ENCODE results near the gene ICAM1.
"Not testable (repeated sequence)": the region's sequence is repeated elsewhere in the genome, so short reads cannot be mapped to it uniquely, and the experiment has no call there.

ICAM1 gene, protein sequence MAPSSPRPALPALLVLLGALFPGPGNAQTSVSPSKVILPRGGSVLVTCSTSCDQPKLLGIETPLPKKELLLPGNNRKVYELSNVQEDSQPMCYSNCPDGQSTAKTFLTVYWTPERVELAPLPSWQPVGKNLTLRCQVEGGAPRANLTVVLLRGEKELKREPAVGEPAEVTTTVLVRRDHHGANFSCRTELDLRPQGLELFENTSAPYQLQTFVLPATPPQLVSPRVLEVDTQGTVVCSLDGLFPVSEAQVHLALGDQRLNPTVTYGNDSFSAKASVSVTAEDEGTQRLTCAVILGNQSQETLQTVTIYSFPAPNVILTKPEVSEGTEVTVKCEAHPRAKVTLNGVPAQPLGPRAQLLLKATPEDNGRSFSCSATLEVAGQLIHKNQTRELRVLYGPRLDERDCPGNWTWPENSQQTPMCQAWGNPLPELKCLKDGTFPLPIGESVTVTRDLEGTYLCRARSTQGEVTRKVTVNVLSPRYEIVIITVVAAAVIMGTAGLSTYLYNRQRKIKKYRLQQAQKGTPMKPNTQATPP

DNA sequence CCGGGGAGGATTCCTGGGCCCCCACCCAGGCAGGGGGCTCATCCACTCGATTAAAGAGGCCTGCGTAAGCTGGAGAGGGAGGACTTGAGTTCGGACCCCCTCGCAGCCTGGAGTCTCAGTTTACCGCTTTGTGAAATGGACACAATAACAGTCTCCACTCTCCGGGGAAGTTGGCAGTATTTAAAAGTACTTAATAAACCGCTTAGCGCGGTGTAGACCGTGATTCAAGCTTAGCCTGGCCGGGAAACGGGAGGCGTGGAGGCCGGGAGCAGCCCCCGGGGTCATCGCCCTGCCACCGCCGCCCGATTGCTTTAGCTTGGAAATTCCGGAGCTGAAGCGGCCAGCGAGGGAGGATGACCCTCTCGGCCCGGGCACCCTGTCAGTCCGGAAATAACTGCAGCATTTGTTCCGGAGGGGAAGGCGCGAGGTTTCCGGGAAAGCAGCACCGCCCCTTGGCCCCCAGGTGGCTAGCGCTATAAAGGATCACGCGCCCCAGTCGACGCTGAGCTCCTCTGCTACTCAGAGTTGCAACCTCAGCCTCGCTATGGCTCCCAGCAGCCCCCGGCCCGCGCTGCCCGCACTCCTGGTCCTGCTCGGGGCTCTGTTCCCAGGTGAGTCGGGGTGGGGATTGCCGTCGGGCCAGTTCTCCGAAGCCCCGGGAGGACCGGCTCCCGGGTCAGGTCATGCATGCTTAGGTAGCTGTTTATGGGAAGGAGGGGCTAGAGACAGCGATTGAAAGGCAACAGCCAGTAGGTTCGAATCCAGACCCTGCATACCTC lies at the start of gene ICAM1:
ICAM1 (plus strand) TSS at position 505 of the 779 bp plus-strand sequence; CDS start at position 545, 40 bp downstream.
- DNase-seq, result peak; percentile 5

DNA sequence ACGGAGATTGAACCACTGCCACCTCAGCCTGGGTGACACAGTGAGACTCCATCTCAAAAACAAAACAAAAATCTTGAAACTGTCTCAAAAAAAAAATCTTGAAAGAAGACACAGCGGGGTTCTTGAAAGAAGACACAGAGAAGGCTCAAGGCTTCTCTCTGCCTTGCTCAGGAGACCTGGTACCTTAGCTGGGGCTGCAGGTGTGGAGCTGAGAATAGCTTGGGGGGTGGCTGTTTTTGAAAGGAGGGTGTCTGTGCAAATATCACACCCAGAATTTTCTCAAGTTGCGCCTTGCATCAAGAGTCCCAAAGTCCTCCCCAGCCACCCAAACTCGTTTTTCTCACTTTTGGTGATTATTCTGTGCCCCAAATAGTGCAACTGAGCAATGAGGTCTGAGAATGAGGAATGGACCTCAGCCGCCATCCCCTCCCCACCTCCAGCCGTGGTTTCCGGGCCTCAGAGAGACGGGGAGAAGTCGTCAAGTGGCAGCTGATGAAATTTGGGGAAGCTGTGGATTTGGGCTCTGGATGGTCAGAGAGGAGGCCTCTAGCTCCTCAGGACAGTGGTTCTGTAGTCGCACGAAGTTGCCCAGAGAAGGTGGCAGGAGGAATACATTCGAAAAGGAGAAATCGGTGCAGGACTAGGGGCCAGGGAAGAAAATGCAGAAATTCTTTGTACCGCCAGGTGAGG lies 48.6 kb upstream of the ICAM1 start:
- no peak for DNase-seq

DNA sequence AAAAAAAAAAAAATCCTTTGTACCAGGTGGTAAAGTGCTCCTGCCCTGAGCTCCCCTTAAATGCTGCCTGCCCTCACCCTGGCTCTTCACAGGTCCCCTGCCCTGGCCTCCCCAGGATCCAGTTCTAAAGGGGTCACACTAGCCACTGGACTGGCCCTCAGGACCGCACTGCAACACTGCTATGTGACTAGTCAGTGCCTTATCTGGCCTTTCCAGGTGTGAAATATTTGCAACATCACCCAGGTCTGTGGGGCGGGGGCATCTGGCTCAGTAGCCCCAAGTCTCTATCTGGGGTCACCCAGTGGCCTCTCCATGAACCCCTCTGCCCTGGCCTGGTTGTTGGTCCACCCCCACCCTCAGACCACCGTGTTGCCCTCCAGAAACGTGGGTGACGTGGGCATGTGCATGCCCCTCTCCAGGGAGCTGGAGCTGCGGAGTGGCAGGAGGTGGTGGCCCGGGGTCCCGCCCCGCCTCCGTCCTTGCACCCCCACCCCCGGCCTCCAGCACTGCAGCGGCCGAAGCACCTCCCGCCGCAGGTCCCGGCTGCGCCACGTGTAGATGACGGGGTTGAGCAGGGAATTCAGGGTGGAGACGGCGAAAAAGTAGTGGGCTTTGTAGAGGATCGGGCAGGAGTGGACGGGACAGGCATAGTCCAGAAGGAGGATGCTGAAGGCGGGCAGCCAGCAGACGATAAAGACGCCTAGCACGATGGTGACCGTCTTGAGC lies 47.3 kb upstream of the ICAM1 start:
- DNase-seq, result no peak

DNA sequence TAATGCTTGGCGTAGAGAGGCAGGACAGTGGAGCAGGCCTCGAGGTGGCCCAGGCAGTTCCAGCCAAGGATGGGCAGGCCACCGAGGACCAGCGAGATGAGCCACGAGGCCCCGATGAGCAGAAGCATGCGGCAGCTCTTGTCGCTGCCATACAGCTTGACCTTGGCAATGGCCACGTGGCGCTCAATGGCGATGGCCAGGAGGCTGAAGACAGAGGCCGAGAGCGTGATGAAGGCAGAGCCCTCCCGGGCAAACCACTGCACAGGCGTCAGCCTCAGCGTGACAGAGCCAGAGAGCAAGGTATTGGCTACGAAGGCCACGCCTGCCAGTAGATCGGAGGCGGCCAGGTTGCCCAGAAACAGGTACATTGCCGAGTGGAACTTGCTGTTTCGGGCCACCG lies 46.6 kb upstream of the ICAM1 start:
- no peak for DNase-seq

DNA sequence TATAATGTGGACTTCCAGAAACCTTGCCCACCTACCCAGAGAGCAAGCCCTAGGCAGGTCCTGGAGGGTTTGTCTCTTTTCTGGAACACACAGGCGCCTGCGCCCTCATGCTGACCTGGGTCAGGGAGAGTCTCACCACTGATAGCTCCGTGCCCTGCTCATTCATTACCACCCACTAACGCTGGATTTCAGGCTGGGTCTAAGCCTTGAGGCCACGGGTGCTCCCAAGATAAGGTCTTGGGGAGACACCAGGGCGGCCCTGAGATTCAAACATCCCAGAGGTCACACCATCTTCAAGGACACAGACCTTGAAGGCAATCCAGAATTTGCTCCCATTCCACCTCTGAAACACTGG lies 44.9 kb upstream of the ICAM1 start:
- DNase-seq, result no peak

DNA sequence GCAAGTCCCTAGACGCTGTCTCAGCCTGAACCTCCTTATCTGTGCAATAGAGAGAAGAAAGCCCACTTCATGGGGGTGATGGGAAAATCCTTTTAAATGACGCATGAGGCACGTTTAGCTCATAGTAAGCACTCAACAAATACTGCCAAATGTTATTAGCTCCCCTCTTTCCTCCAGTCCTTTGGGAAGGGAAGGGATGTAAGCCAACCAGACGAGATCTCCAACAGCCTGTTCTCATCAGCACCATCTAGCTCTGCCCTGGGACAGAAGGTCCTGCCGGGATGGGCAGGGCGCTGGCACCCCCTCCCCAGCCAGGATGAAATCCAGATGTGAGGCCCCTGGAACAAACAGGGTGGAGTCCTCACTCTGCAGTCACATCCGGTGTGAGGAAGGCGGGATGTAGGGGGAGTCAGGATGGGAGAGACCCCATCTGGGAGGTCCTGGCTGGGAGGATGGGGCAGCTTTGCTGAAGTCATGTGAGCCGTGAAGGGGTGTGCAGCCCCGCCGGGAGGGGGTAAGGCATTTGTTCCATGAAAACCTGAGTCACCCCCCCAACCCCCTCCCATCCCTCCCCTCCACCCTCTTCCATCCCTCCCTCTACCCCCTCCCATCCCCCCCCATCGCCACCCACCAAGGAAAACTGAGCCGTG lies 44.4 kb upstream of the ICAM1 start:
- DNase-seq, result no peak

DNA sequence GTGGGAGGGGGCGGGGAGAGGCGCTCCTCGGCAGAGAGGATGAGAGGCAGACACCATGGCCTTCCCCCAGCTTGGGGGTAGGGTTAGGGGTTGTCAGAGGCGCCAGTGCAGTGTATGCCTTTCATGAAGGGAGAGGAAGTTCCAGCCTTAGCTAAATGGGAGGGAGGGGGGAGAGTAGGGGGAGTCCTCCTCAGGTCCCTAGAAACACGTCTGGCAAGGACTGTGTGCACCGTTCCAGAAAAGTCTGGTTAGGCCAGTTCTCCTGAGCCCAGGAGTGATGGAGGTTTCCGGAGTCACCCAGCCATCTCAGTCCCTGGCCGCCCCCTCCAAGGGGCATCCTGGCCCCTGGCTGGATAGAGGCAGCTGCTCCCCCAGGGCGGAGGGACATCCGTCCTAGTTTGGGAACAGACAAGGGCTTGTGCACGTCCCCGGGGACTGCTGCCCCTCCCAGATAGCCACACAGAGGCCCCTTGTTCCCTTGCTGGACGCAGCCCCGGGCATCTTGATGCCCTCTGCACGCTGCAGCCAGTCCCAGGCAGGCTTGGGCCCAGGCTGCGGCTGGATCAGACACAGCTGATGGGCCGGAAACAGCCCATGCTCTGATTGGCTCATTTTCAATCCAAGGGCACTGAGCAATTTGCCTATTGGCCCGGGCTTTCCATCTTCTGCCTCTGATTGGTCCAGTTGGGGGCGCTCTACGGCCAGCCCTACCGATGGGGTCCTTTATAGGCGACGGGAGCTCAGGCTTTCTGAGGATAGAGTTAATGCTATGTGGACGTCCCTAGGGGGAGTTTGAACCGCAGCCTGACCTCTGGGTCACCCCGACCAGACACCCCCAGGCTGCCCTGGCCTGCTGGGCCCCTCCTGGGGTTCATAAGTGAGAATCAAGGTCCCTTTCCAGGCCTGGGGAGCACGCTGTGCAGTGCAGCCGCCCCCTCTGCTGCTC lies 43.6 kb upstream of the ICAM1 start:
- no peak for DNase-seq

DNA sequence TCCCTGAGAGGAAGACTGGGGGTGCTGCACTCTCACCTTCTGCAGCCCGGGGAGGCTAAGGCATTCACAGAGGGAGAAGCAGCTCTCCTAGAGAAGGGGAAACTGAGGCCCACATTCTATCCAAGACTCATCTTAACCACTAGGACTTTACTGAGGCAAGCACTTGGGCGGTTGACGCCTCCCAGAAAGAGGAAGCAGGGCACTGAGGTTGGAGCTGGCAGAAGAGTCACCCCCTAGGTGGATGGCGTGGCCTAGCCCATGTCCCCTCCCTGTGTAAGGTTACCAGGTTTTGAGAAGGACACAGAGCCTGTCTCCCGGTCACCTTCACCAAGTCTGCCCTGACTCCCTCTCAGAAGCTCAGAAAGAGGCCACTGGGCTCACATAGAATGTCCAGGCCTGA lies 42.5 kb upstream of the ICAM1 start:
- DNase-seq, result no peak

DNA sequence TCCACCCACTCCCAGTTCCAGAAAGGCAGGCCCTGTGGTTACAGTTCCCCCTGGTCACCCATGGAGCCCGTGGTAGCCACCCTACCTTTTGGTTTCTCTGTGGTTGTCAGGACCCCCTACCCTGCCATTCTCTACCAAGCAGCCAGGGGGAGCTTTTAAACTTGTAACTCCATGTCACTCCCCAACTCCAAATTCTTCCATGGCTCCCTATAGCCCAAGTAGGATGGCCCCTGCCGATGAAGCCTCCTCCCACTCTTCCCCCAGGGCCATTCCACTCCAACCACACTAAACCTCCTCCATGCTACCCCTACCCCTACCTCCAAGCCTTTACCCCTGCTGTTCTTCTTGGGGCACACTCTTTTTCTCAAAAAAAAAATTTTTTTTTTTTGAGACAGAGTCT lies 42.0 kb upstream of the ICAM1 start:
- DNase-seq, result peak; percentile 41

DNA sequence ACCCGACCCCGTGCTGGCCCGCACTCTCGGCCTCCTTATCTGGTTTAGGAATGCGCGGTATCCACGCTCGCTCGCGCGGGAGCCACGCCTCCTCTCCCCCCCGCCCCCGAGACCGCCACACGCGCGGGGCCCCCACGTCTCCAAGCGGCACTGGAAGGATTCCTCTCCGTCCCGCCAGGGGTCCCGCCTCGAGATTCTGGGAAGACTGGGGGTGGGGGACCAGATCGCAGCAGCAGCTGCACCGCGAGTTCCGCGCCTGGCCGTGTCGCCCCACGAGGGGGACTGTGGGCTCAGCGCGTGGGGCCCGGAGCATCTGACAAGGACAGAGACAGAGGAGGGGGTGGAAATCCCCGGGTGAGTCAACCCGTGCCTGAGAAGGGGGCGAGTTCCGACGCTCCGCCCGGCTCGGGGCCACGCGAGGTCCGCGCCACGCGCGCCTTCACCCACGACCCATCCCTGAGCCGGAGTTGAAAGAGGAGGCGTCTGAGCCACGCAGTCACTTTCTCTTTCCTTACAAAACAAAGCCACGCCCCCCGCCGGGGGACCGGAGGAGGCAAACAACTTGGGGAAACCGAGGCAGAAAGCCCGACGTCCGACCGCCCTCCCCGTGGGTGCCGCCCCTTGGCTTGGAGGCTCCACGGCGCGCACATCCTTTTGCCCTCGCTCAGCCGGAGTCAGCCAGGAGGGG lies 40.6 kb upstream of the ICAM1 start:
- DNase-seq, result no peak

DNA sequence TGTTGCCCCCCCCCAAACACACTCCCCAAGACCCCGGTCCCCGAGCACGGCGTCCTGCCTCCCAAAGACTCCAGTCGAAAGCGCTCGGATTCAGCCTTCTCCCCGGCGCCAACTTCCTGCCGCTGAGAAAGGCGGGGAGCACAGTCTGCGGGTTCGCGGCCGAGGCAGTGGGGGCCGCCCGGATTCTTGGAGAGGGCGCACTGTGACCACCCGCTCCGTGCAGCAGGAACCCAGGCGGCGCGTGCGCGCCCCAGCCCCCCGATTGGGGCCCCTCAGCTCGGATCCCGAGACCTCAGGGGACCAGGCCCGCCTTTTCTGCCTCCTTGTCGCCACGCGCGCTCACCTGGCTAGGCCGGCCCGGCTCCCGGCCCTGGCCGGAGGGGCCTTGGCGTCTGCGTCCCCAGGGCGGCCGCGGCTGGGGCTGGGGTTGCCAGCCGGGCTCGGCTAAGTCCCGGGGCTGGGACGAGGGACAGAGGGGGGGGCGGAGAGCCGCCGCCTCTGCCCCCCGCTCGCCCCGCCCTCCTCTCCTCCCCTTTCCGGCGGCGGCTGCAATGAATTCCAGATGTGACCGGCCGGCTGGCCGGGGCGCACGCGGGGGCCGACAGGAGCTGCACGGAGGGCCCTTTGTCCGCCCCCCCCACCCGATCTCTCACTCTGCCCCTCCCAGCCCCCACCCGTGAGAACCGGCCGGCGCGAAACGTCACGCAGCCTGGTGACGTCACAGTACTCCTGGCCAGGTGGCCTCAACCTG lies 39.9 kb upstream of the ICAM1 start, which contains the start of gene S1PR2:
S1PR2 (minus strand) TSS at position 471 of the 751 bp plus-strand sequence. CDS start 6,426 bp downstream, outside the sequence.
- peak; percentile 65 for DNase-seq

DNA sequence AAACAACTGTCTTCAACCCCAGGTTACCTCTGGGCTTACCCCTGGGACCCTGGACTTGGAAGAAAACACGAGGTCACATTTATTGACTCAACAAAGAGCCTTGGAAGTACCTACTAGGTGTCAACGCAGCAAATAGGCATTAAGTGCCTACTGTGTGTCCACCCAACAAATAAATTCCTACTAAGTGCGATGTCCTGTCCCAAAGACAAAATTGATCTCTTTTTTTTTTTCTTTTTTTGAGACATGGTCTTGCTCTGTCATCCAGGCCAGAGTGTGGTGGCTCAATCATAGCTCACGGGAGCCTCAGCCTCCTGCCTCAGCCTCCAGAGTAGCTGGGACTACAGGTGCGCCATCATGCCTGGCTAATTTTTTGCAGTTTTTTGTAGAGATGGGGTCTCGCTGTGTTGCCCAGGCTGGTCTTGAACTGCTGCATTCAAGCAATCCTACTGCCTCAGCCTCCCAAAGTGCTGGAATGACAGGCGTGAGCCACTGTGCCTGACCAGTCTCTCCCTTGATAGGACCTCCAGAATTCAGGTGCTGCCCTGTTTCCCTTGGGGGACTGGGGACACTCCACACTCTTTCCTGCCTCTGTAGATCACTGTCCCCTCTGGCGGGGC lies 39.2 kb upstream of the ICAM1 start:
- no peak for DNase-seq

DNA sequence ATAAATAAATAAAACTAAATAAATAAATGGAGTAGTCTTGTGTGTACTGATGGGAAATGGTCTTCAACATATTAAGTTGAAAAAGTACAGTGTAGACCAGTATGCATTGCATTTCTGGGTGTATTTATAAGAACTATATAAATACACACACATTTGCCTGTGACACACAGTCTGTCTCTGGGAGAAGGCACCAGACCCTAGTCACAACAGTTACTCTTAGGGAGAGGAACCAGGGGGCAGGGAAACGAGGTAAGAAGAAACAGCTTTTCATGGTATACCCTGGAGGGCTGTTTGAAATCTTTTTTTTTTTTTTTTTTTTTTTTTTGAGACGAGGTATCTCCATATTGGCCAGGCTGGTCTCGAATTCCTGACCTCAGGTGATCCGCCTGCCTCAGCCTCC lies 37.0 kb upstream of the ICAM1 start:
- DNase-seq, result no peak

DNA sequence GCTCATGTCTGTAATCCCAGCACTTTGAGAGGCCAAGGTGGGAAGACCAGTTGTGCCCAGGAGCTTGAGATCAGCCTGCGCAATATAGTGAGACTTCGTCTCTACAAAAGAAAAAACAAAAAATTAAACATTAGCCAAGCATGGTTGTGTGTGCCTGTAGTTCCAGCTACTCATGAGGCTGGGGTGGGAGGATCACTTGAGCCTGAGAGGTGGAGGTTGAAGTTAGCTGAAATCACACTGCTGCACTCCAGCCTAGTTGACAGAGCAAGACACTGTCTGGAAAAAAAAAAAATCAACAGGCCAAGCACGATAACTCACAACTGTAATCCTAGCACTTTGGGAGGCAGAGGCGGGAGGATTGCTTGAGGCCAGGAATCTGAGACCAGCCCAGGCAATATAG lies 35.9 kb upstream of the ICAM1 start:
- DNase-seq, result no peak

DNA sequence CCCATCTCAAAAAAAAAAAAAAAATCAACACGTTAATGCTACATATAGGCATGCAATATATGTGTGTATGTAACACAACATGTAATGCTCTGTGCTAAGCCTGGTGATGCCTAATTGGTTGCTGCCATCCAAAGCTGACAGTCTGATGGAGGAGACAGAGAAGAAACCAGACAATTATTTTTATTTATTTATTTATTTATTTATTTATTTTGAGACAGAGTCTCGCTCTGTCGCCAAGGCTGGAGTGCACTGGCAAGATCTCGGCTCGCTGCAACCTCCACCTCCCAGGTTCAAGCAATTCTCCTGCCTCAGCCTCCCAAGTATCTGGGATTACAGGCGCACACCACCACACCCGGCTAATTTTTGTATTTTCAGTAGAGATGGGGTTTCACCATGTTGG lies 35.5 kb upstream of the ICAM1 start:
- not testable (repeated sequence) for DNase-seq

DNA sequence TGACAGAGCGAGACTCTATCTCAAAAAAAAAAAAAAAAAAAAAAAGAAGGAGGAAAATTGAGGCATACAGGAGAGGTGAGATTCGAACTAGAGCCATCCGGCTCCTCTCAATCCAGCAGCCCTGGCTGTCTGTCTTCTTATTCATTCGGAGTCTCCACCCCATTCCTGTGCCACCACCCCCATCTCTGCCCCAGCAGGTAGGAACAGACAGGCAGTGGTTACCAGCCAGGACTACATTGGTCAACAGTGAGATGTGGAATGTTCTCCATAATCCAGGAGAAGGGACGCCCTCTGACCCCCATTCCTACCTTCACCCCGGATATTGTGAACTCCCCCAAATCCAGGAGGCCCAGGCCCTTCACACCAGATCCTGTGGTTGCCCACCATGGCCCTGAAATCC lies 33.2 kb upstream of the ICAM1 start:
- DNase-seq, result peak; percentile 27

DNA sequence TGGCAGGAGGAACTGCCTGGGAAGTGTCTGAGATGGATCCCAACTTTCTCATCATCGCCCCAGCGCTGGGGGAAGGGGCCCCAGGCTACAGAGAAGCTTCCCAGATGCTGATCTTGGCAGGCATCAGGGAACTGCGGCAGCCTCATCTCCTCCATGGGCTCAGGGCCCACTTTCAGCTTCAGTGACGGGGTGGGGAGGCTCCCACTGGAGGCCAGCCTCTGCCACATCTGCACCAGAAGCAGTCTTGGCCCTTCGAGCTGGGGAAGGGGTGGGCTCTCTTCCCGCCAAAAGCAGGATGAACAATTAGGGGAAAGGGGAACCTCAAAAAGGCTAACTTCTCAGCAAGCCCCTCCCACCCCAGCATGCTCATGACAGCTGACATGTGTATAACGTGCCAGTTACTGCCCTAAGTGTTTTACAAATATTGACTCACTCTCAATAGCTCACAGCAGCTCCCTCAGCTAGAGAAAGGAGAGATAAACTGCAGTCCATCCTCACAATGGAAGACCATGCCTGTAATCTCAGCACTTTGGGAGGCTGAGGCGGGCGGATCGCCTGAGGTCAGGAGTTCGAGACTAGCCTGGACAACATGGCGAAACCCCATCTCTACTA lies 32.6 kb upstream of the ICAM1 start:
- peak; percentile 92 for DNase-seq

DNA sequence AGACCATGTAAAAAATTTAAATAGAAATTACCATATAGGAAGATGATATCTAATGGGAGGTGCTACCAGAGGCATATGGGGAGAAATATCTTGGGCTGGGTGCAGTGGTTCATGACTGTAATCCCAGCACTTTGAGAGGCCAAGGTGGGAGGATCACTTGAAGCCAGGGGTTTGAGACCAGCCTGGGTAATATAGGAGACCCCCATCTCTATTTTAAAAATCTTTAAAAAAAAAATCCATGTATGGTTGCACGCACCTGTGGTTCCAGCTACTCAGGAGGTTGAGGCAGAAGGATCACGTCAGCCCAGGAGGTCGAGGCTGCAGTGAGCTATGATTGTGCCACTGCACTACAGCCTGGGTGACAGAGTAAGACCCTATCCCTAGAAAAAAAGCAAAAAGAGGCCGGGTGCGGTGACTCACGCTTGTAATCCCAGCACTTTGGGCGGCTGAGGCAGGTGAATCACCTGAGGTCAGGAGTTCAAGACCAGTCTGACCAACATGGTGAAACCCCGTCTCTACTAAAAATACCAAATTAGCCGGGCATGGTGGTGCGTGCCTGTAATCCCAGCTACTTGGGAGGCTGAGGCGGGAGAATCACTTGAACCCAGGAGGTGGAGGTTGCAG lies 29.0 kb upstream of the ICAM1 start:
- not testable (repeated sequence) for DNase-seq

Data from NCI-H510A treated with DMSO at 0.1 percent for 48 hours (cell line).